ENCODE results near the gene SCP2. TPM values are rescaled to one million over a fixed set of nuclear protein-coding genes. Genes with fewer than 3 reads are reported as not detected.
"Not testable (repeated sequence)": the region's sequence is repeated elsewhere in the genome, so short reads cannot be mapped to it uniquely, and the experiment has no call there.

The SCP2 gene
- total RNA-seq, 1 donor from 2014 or later: 39.1 TPM

- Histone ChIP-seq H3K36me3 (ENCODE audit: control insufficient read depth in 3 of 3, insufficient read depth in 3 of 3, low read length in 3 of 3) (peaks cover 0 to 3% (median 0%) of the 10 kb centered on the region in 3 donors), H3K27me3 (ENCODE audit: control insufficient read depth in 3 of 3, insufficient read depth in 3 of 3, low read length in 3 of 3) (no peaks in the 10 kb centered on the region), H3K27ac (ENCODE audit: low read depth, low read length) (peak overlapping the region; percentile 79), H3K4me1 (ENCODE audit: control insufficient read depth in 3 of 3, insufficient read depth in 3 of 3, low read length in 3 of 3) (peaks cover 21 to 25% (median 21%) of the 10 kb centered on the region in 3 donors), H3K4me3 (ENCODE audit: low read length in 3 of 3) (peak overlapping the region; percentile 88 to 94 (median 94)), H3K9ac (ENCODE audit: low read depth in 1 of 3, low read length in 3 of 3) (peak overlapping the region; percentile 73 to 98 (median 96)), H3K9me3 (ENCODE audit: control insufficient read depth in 3 of 3, low read length in 3 of 3) (no peaks in the 10 kb centered on the region)
Observed at GRCh38 chr1:52926864-52927211, 238 bp upstream of the SCP2 start.

DNA sequence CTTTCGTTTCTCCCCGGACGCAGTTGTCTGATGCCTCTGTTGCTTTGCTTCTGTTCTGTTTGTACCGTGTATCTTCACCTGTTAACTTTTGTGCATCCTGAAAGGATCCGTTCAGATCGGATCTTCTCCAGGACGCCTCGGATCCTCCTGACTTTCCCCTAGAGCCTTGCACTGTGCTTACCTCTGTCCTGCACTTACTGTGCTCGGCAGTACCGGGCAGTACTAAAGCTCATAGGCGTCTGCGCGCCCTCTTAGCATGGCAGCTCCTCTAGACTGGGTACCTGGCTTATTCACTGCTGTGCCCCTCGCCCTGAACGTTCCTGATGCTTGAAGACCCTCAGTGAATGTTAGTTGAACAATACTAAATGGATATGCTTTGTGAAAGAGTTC is 934 bp downstream of the SCP2 start:
- Histone ChIP-seq H3K27ac (ENCODE audit: low read depth, low read length) (no peak overlapping the region), H3K4me3 (ENCODE audit: low read length in 3 of 3) (peak overlapping the region; percentile 85 to 94 (median 88)), H3K9ac (ENCODE audit: low read depth in 1 of 3, low read length in 3 of 3) (peak overlapping the region; percentile 94 to 98 (median 96)), H3K36me3 (ENCODE audit: control insufficient read depth in 3 of 3, insufficient read depth in 3 of 3, low read length in 3 of 3) (peaks cover 0 to 3% (median 0%) of the 10 kb centered on the region in 3 donors), H3K27me3 (ENCODE audit: control insufficient read depth in 3 of 3, insufficient read depth in 3 of 3, low read length in 3 of 3) (no peaks in the 10 kb centered on the region), H3K9me3 (ENCODE audit: control insufficient read depth in 3 of 3, low read length in 3 of 3) (no peaks in the 10 kb centered on the region), H3K4me1 (ENCODE audit: control insufficient read depth in 3 of 3, insufficient read depth in 3 of 3, low read length in 3 of 3) (peaks cover 21 to 25% (median 21%) of the 10 kb centered on the region in 3 donors)

DNA sequence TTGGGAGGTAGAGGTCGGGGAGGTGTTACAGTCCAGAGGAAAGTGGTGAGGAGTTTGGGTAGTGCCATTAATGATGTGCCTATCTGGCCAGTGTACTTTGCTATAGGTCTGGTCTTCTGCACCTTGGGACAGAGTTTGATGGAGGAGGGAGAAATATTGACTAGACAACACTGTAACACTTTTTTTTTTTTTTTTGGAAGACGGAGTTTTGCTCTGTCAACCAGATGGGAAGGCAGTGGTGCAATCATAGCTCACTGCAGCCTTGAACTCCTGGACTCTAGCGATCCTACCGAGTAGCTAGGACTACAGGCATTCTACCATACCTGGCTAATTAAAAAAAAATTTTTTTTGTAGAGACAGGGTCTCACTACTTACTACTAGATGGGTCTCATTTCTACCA is 1.9 kb downstream of the SCP2 start:
- peaks cover 21 to 25% (median 21%) of the 10 kb centered on the region in 3 donors for H3K4me1 ChIP-seq (ENCODE audit: control insufficient read depth in 3 of 3, insufficient read depth in 3 of 3, low read length in 3 of 3)
- H3K27me3 ChIP-seq (ENCODE audit: control insufficient read depth in 3 of 3, insufficient read depth in 3 of 3, low read length in 3 of 3): no peaks in the 10 kb centered on the region
- H3K9ac ChIP-seq (ENCODE audit: low read depth in 1 of 3, low read length in 3 of 3): no peak overlapping the region
- peaks cover 0 to 3% (median 0%) of the 10 kb centered on the region in 3 donors for H3K36me3 ChIP-seq (ENCODE audit: control insufficient read depth in 3 of 3, insufficient read depth in 3 of 3, low read length in 3 of 3)
- H3K4me3 ChIP-seq (ENCODE audit: low read length in 3 of 3): peak overlapping the region in 1 of 3 donors; percentile 11
- H3K27ac ChIP-seq (ENCODE audit: low read depth, low read length): no peak overlapping the region
- H3K9me3 ChIP-seq (ENCODE audit: control insufficient read depth in 3 of 3, low read length in 3 of 3): no peaks in the 10 kb centered on the region

DNA sequence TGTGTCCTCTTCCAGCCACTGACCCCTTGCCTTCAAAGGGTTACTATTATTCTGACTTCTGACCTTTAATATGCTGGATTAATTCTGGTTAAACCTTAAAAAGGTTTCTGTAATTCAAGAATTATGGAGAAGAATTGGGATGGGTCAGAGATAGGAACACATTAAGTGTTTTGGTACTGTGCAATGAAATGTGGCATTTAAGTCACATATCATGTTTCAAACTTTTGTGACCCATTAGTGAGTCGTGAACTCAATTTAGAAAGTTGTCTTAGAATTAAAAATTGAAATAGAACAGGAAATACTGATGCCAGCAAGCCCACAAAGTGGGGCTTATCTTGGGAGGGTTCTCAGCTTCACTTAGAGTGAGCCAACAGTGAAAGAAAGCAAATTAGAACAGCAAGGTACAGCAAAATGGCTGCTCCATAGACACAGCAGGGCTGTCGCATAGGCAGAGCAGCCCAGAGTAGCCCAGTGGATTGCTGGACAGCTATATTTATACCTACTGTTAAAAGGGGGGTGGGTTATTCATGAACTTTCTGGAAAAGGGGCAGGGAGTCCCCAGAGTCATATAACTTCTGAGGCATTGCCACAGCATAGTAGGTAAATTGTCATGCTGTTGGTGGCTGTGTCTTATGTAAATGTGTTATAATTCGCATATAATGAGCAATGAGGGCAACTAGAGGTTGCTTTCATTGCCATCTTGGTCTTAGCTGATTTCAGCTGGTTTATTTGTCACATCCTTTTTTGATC is 10.5 kb downstream of the SCP2 start:
- Histone ChIP-seq H3K9me3 (ENCODE audit: control insufficient read depth in 3 of 3, low read length in 3 of 3) (no peaks in the 10 kb centered on the region), H3K36me3 (ENCODE audit: control insufficient read depth in 3 of 3, insufficient read depth in 3 of 3, low read length in 3 of 3) (no peaks in the 10 kb centered on the region), H3K27ac (ENCODE audit: low read depth, low read length) (no peak overlapping the region), H3K4me3 (ENCODE audit: low read length in 3 of 3) (no peak overlapping the region), H3K9ac (ENCODE audit: low read depth in 1 of 3, low read length in 3 of 3) (no peak overlapping the region), H3K27me3 (ENCODE audit: control insufficient read depth in 3 of 3, insufficient read depth in 3 of 3, low read length in 3 of 3) (no peaks in the 10 kb centered on the region), H3K4me1 (ENCODE audit: control insufficient read depth in 3 of 3, insufficient read depth in 3 of 3, low read length in 3 of 3) (peaks cover 0 to 8% (median 5%) of the 10 kb centered on the region in 3 donors)

DNA sequence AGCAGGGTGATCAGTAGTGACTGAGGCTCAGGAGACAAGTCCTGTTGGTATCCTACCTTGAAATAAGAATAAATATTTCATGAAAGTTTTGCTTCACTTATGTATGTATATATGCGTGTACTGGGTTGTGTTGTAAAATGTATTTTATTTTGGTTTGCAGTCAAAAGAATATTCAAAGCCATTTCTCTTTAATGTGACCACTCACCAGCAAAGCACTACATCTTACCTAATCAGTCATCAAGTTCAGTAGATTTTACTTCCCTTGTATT is 11.0 kb downstream of the SCP2 start:
- no peaks in the 10 kb centered on the region for H3K9me3 ChIP-seq (ENCODE audit: control insufficient read depth in 3 of 3, low read length in 3 of 3)
- no peaks in the 10 kb centered on the region for H3K27me3 ChIP-seq (ENCODE audit: control insufficient read depth in 3 of 3, insufficient read depth in 3 of 3, low read length in 3 of 3)
- H3K4me3 ChIP-seq (ENCODE audit: low read length in 3 of 3): no peak overlapping the region
- peaks cover 0 to 8% (median 5%) of the 10 kb centered on the region in 3 donors for H3K4me1 ChIP-seq (ENCODE audit: control insufficient read depth in 3 of 3, insufficient read depth in 3 of 3, low read length in 3 of 3)
- H3K27ac ChIP-seq (ENCODE audit: low read depth, low read length): no peak overlapping the region
- no peak overlapping the region for H3K9ac ChIP-seq (ENCODE audit: low read depth in 1 of 3, low read length in 3 of 3)
- H3K36me3 ChIP-seq (ENCODE audit: control insufficient read depth in 3 of 3, insufficient read depth in 3 of 3, low read length in 3 of 3): no peaks in the 10 kb centered on the region

- Histone ChIP-seq H3K36me3 (ENCODE audit: control insufficient read depth in 3 of 3, insufficient read depth in 3 of 3, low read length in 3 of 3) (peaks cover 0 to 3% (median 0%) of the 10 kb centered on the region in 3 donors), H3K9me3 (ENCODE audit: control insufficient read depth in 3 of 3, low read length in 3 of 3) (no peaks in the 10 kb centered on the region), H3K27ac (ENCODE audit: low read depth, low read length) (no peak overlapping the region), H3K4me1 (ENCODE audit: control insufficient read depth in 3 of 3, insufficient read depth in 3 of 3, low read length in 3 of 3) (no peaks in the 10 kb centered on the region), H3K9ac (ENCODE audit: low read depth in 1 of 3, low read length in 3 of 3) (no peak overlapping the region), H3K4me3 (ENCODE audit: low read length in 3 of 3) (no peak overlapping the region), H3K27me3 (ENCODE audit: control insufficient read depth in 3 of 3, insufficient read depth in 3 of 3, low read length in 3 of 3) (no peaks in the 10 kb centered on the region)
Observed at GRCh38 chr1:52943876-52944416, 16.9 kb downstream of the SCP2 start.

GRCh38 chr1:52944566-52944965 is 17.5 kb downstream of the SCP2 start:
- H3K4me1 ChIP-seq (ENCODE audit: control insufficient read depth in 3 of 3, insufficient read depth in 3 of 3, low read length in 3 of 3): no peaks in the 10 kb centered on the region
- H3K4me3 ChIP-seq (ENCODE audit: low read length in 3 of 3): no peak overlapping the region
- H3K9me3 ChIP-seq (ENCODE audit: control insufficient read depth in 3 of 3, low read length in 3 of 3): no peaks in the 10 kb centered on the region
- no peak overlapping the region for H3K27ac ChIP-seq (ENCODE audit: low read depth, low read length)
- peaks cover 0 to 3% (median 2%) of the 10 kb centered on the region in 3 donors for H3K36me3 ChIP-seq (ENCODE audit: control insufficient read depth in 3 of 3, insufficient read depth in 3 of 3, low read length in 3 of 3)
- H3K9ac ChIP-seq (ENCODE audit: low read depth in 1 of 3, low read length in 3 of 3): no peak overlapping the region
- H3K27me3 ChIP-seq (ENCODE audit: control insufficient read depth in 3 of 3, insufficient read depth in 3 of 3, low read length in 3 of 3): no peaks in the 10 kb centered on the region

DNA sequence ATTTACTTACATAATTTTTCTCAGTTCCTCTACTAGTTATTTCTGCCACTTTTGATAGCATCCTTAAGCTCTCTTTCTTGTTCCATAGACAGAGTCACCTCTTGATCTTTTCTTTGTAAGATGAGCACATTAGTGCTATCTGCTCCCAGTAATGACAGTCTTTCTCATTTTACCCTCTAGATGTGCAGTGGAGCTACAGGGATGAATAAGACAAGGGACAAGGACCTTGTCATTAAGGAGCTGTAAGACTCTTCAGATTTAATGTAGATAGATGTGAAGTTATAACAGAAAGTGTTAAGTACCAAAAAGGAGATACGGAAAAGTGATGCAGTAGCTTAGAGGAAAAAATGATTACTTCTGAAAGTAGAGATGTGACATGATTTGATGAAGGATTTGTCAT is 20.4 kb downstream of the SCP2 start:
- H3K27me3 ChIP-seq (ENCODE audit: control insufficient read depth in 3 of 3, insufficient read depth in 3 of 3, low read length in 3 of 3): no peaks in the 10 kb centered on the region
- no peaks in the 10 kb centered on the region for H3K4me1 ChIP-seq (ENCODE audit: control insufficient read depth in 3 of 3, insufficient read depth in 3 of 3, low read length in 3 of 3)
- no peak overlapping the region for H3K9ac ChIP-seq (ENCODE audit: low read depth in 1 of 3, low read length in 3 of 3)
- H3K9me3 ChIP-seq (ENCODE audit: control insufficient read depth in 3 of 3, low read length in 3 of 3): no peaks in the 10 kb centered on the region
- no peak overlapping the region for H3K4me3 ChIP-seq (ENCODE audit: low read length in 3 of 3)
- H3K36me3 ChIP-seq (ENCODE audit: control insufficient read depth in 3 of 3, insufficient read depth in 3 of 3, low read length in 3 of 3): peaks cover 8 to 15% (median 14%) of the 10 kb centered on the region in 3 donors
- no peak overlapping the region for H3K27ac ChIP-seq (ENCODE audit: low read depth, low read length)

DNA sequence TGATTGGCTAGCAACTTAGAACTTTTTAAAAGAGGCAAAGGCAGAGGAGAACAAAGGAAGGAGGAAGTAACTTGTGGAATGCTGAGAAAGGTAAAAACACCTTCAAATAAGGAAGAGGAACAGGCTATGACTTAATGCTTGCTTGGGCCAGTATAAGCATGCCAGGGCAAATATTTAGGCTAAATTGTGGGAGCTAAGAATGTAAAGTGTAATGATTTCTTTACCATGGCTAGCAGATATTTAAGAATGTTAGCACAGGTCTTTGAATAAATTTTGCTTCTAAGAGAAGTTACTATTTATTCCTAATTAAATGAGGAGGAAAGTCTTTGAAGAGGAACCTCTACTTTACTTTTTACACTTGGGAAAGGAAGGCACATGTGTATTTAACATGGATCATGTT is 22.5 kb downstream of the SCP2 start:
- not testable (repeated sequence) for H3K27me3 ChIP-seq (ENCODE audit: control insufficient read depth in 3 of 3, insufficient read depth in 3 of 3, low read length in 3 of 3); H3K4me1 ChIP-seq (ENCODE audit: control insufficient read depth in 3 of 3, insufficient read depth in 3 of 3, low read length in 3 of 3); H3K9me3 ChIP-seq (ENCODE audit: control insufficient read depth in 3 of 3, low read length in 3 of 3); H3K27ac ChIP-seq (ENCODE audit: low read depth, low read length); H3K9ac ChIP-seq (ENCODE audit: low read depth in 1 of 3, low read length in 3 of 3); H3K4me3 ChIP-seq (ENCODE audit: low read length in 3 of 3)
- H3K36me3 ChIP-seq (ENCODE audit: control insufficient read depth in 3 of 3, insufficient read depth in 3 of 3, low read length in 3 of 3): peaks cover 9 to 17% (median 17%) of the 10 kb centered on the region in 3 donors

DNA sequence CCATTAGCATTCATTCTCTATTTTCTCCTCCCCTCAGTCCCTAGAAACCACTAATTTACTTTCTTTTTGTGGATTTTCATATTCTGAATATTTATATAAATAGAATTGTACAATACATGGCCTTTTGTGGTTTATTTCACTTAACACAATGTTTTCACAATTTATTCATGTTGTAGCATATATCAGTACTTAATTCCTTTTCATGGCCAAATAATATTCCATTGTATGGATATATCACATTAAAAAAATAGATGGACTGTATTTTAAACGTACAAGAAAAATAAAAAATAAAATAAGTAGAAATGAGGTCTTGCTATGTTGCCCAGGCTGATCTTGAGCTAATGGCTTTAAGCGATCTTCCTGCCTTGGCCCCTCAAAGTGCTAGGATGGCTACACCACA is 25.0 kb downstream of the SCP2 start:
- no peak overlapping the region for H3K27ac ChIP-seq (ENCODE audit: low read depth, low read length)
- no peak overlapping the region for H3K4me3 ChIP-seq (ENCODE audit: low read length in 3 of 3)
- no peak overlapping the region for H3K9ac ChIP-seq (ENCODE audit: low read depth in 1 of 3, low read length in 3 of 3)
- no peaks in the 10 kb centered on the region for H3K4me1 ChIP-seq (ENCODE audit: control insufficient read depth in 3 of 3, insufficient read depth in 3 of 3, low read length in 3 of 3)
- peaks cover 9 to 23% (median 20%) of the 10 kb centered on the region in 3 donors for H3K36me3 ChIP-seq (ENCODE audit: control insufficient read depth in 3 of 3, insufficient read depth in 3 of 3, low read length in 3 of 3)
- H3K9me3 ChIP-seq (ENCODE audit: control insufficient read depth in 3 of 3, low read length in 3 of 3): no peaks in the 10 kb centered on the region
- H3K27me3 ChIP-seq (ENCODE audit: control insufficient read depth in 3 of 3, insufficient read depth in 3 of 3, low read length in 3 of 3): no peaks in the 10 kb centered on the region
